VCaP (cell line): ENCODE measurements around the gene TRPV6.

Experiments
- H3K27ac ChIP-seq: fragments of 450-650 bp; 2 replicates; pipeline ENCODE4 v1.5.1; 2017
- CTCF ChIP-seq: fragments of 450-650 bp; conservative IDR thresholded peaks from 2 replicates; pipeline ENCODE4 v1.5.1; 2017; ENCODE audit warnings: mild to moderate bottlenecking, moderate library complexity

TRPV6 gene

GRCh38 chr7:142890874-142891485 lies 5.4 kb upstream of the TRPV6 start:
- no peak for TF ChIP-seq CTCF
- H3K27ac ChIP-seq = peak overlapping the region; percentile 23; the same call in 1 of the 2 replicates

- no peak overlapping the region for H3K27ac ChIP-seq
- TF ChIP-seq CTCF = no peak
These were observed 4.3 kb upstream of the TRPV6 start for GRCh38 chr7:142889816-142890215.

- no peak for TF ChIP-seq CTCF
- no peak overlapping the region; the same call in 1 of the 2 replicates for H3K27ac ChIP-seq
These were observed 1.9 kb upstream of the TRPV6 start for GRCh38 chr7:142887282-142888015.

GRCh38 chr7:142886866-142887265 lies 1.3 kb upstream of the TRPV6 start:
- peak overlapping the region; percentile 84 for H3K27ac ChIP-seq
- TF ChIP-seq CTCF = no peak

- peak overlapping the region; percentile 84; the same call in 1 of the 2 replicates for H3K27ac ChIP-seq
- no peak for TF ChIP-seq CTCF
These were observed 1.3 kb downstream of the TRPV6 start for GRCh38 chr7:142884286-142884640.

GRCh38 chr7:142883571-142884285 lies 1.8 kb downstream of the TRPV6 start:
- TF ChIP-seq CTCF = no peak
- no peak overlapping the region for H3K27ac ChIP-seq

- no peak overlapping the region for H3K27ac ChIP-seq
- no peak for TF ChIP-seq CTCF
These were observed 2.4 kb downstream of the TRPV6 start for GRCh38 chr7:142883145-142883544.
